Suppressor macrophage treated with lipopolysaccharide for 4 hours (primary cell): ENCODE measurements around the gene PKP2.

Experiments used
- DNase-seq: peaks from one replicate; pipeline ENCODE4 v3.0.0-alpha.2; 2020

Gene PKP2

GRCh38 chr12:32804301-32804700, 92.3 kb downstream of the PKP2 start:
- no peak for DNase-seq

GRCh38 chr12:32801269-32801980, 95.2 kb downstream of the PKP2 start:
- DNase-seq: no peak

GRCh38 chr12:32794281-32794680, 102.3 kb downstream of the PKP2 start:
- DNase-seq: no peak

- DNase-seq: no peak
These were observed 106.7 kb downstream of the PKP2 start for GRCh38 chr12:32789916-32790315.

- DNase-seq: no peak
These were observed 107.1 kb downstream of the PKP2 start for GRCh38 chr12:32789446-32789845.

GRCh38 chr12:32788405-32788804, 108.2 kb downstream of the PKP2 start:
- DNase-seq: no peak

- DNase-seq: no peak
These were observed 111.0 kb downstream of the PKP2 start for GRCh38 chr12:32785557-32785956.

GRCh38 chr12:32783029-32783428, 113.5 kb downstream of the PKP2 start:
- no peak for DNase-seq

- DNase-seq: no peak
These were observed 116.5 kb downstream of the PKP2 start for GRCh38 chr12:32780071-32780470.

- no peak for DNase-seq
These were observed 118.8 kb downstream of the PKP2 start for GRCh38 chr12:32777691-32778175.

- no peak for DNase-seq
These were observed 119.4 kb downstream of the PKP2 start for GRCh38 chr12:32777159-32777558.

- DNase-seq: no peak
These were observed 120.3 kb downstream of the PKP2 start for GRCh38 chr12:32776258-32776657.

- no peak for DNase-seq
These were observed 122.9 kb downstream of the PKP2 start for GRCh38 chr12:32773691-32774090.

GRCh38 chr12:32770141-32770540, 126.4 kb downstream of the PKP2 start:
- no peak for DNase-seq

- no peak for DNase-seq
These were observed 128.1 kb downstream of the PKP2 start for GRCh38 chr12:32768518-32768917.

GRCh38 chr12:32765906-32766305, 130.7 kb downstream of the PKP2 start:
- no peak for DNase-seq

GRCh38 chr12:32761716-32762115, 134.9 kb downstream of the PKP2 start:
- peak; percentile 54 for DNase-seq

- no peak for DNase-seq
These were observed 139.4 kb downstream of the PKP2 start for GRCh38 chr12:32757157-32757556.

- no peak for DNase-seq
These were observed 140.0 kb downstream of the PKP2 start for GRCh38 chr12:32756476-32757066.

GRCh38 chr12:32755654-32756475, 140.7 kb downstream of the PKP2 start, which contains the start of gene YARS2:
YARS2 (minus strand) TSS chr12:32755897; CDS start chr12:32755874, 23 bp downstream.
- peak; percentile 99 for DNase-seq

GRCh38 chr12:32755051-32755653, 141.4 kb downstream of the PKP2 start:
- DNase-seq: peak; percentile 66

- peak; percentile 22 for DNase-seq
These were observed 142.5 kb downstream of the PKP2 start for GRCh38 chr12:32754111-32754510.

- DNase-seq: no peak
These were observed 143.0 kb downstream of the PKP2 start for GRCh38 chr12:32753605-32754004.
